HCT116 (cell line): ENCODE results near the gene GALT.

ENCODE experiments used
- CTCF ChIP-seq, 3 experiments: fragments of 200-600 bp in 1 of 3; sonication (generic) in 1 of 3; IDR thresholded peaks in 2 of 3; conservative IDR thresholded peaks in 1 of 3; 2 replicates each; pipeline ENCODE4 v1.5.1; 2012 to 2017; ENCODE audit warnings: low read depth in 2 of 3, low read length in 2 of 3, antibody characterized with exemption in 1 of 3, borderline replicate concordance in 1 of 3, control low read depth in 1 of 3, mild to moderate bottlenecking in 1 of 3, mixed read lengths in 1 of 3, mixed run types in 1 of 3, moderate library complexity in 1 of 3; ENCODE audit not compliant: insufficient read depth in 1 of 3
- POLR2A ChIP-seq: IDR thresholded peaks from 2 replicates; pipeline ENCODE4 v1.7.0; 2011; ENCODE audit warnings: borderline replicate concordance; ENCODE audit not compliant: insufficient read depth, insufficient read length; ENCODE audit errors: extremely low read depth

GRCh38 chr9:34625186-34625486, 21.3 kb upstream of the GALT start:
- no peak for TF ChIP-seq CTCF (IDR thresholded peaks at IDR 0.05 in 2 of 3, conservative IDR thresholded peaks at IDR 0.05 in 1 of 3; ENCODE audit: borderline replicate concordance in 1 of 3, insufficient read depth in 1 of 3, low read depth in 2 of 3, low read length in 2 of 3)
- TF ChIP-seq POLR2A: no peak
